Neural progenitor cell (in vitro differentiated cells): ENCODE data around the gene FLACC1.

Experiments used
- CTCF ChIP-seq: fragments of 200-600 bp; sonication (generic); IDR thresholded peaks from 2 replicates; pipeline ENCODE4 v1.5.1; 2017; ENCODE audit warnings: antibody characterized with exemption, mild to moderate bottlenecking
- EZH2 ChIP-seq: fragments of 200-600 bp; sonication (generic); IDR thresholded peaks from 2 replicates; pipeline ENCODE4 v1.6.1; 2017; ENCODE audit warnings: antibody characterized with exemption, mild to moderate bottlenecking, moderate library complexity

GRCh38 chr2:201401815-201402214 lies 44.7 kb upstream of the FLACC1 start:
- no peak for TF ChIP-seq CTCF
- TF ChIP-seq EZH2: no peak
